ENCODE data around the gene USP49.

Gene USP49

GRCh38 chr6:41746107-41746506 is 149.1 kb downstream of the USP49 start:
- no peaks in the 10 kb centered on the region for H3K9me3 ChIP-seq (ENCODE audit: control insufficient read depth in 2 of 2, low read length in 2 of 2)
- no peaks in the 10 kb centered on the region for H3K36me3 ChIP-seq (ENCODE audit: control insufficient read depth in 2 of 2, insufficient read depth in 2 of 2, low read length in 2 of 2)
- H3K4me3 ChIP-seq (ENCODE audit: low read length in 2 of 2): no peak overlapping the region
- no peaks in the 10 kb centered on the region for H3K27me3 ChIP-seq (ENCODE audit: control insufficient read depth in 2 of 2, insufficient read depth in 2 of 2, low read length in 2 of 2)
- no peak overlapping the region for H3K27ac ChIP-seq (ENCODE audit: low read depth in 2 of 2, low read length in 2 of 2)
- H3K9ac ChIP-seq (ENCODE audit: low read depth in 1 of 2, low read length in 2 of 2): no peak overlapping the region
- peaks cover 10 to 14% of the 10 kb centered on the region in 2 donors for H3K4me1 ChIP-seq (ENCODE audit: control insufficient read depth in 2 of 2, insufficient read depth in 2 of 2, low read length in 2 of 2)

GRCh38 chr6:41744236-41744787 is 150.9 kb downstream of the USP49 start:
- H3K4me1 ChIP-seq (ENCODE audit: control insufficient read depth in 2 of 2, insufficient read depth in 2 of 2, low read length in 2 of 2): peaks cover 20 to 21% of the 10 kb centered on the region in 2 donors
- no peaks in the 10 kb centered on the region for H3K9me3 ChIP-seq (ENCODE audit: control insufficient read depth in 2 of 2, low read length in 2 of 2)
- H3K4me3 ChIP-seq (ENCODE audit: low read length in 2 of 2): no peak overlapping the region
- no peak overlapping the region for H3K9ac ChIP-seq (ENCODE audit: low read depth in 1 of 2, low read length in 2 of 2)
- H3K27ac ChIP-seq (ENCODE audit: low read depth in 2 of 2, low read length in 2 of 2): no peak overlapping the region
- H3K36me3 ChIP-seq (ENCODE audit: control insufficient read depth in 2 of 2, insufficient read depth in 2 of 2, low read length in 2 of 2): no peaks in the 10 kb centered on the region
- no peaks in the 10 kb centered on the region for H3K27me3 ChIP-seq (ENCODE audit: control insufficient read depth in 2 of 2, insufficient read depth in 2 of 2, low read length in 2 of 2)

- H3K4me3 ChIP-seq (ENCODE audit: low read length in 2 of 2): no peak overlapping the region
- no peak overlapping the region for H3K9ac ChIP-seq (ENCODE audit: low read depth in 1 of 2, low read length in 2 of 2)
Measured at GRCh38 chr6:41743406-41744235, 151.6 kb downstream of the USP49 start.

GRCh38 chr6:41741625-41742490 is 153.3 kb downstream of the USP49 start:
- no peaks in the 10 kb centered on the region for H3K9me3 ChIP-seq (ENCODE audit: control insufficient read depth in 2 of 2, low read length in 2 of 2)
- no peaks in the 10 kb centered on the region for H3K27me3 ChIP-seq (ENCODE audit: control insufficient read depth in 2 of 2, insufficient read depth in 2 of 2, low read length in 2 of 2)
- no peaks in the 10 kb centered on the region for H3K36me3 ChIP-seq (ENCODE audit: control insufficient read depth in 2 of 2, insufficient read depth in 2 of 2, low read length in 2 of 2)
- peak overlapping the region; percentile 93 for H3K27ac ChIP-seq (ENCODE audit: low read depth in 2 of 2, low read length in 2 of 2)
- peak overlapping the region; percentile 31 to 48 for H3K4me3 ChIP-seq (ENCODE audit: low read length in 2 of 2)
- peaks cover 20 to 21% of the 10 kb centered on the region in 2 donors for H3K4me1 ChIP-seq (ENCODE audit: control insufficient read depth in 2 of 2, insufficient read depth in 2 of 2, low read length in 2 of 2)
- H3K9ac ChIP-seq (ENCODE audit: low read depth in 1 of 2, low read length in 2 of 2): peak overlapping the region; percentile 56 to 61

More at GRCh38 chr6:41743406-41744235, 151.6 kb downstream of the USP49 start:
- Histone ChIP-seq H3K36me3 (ENCODE audit: control insufficient read depth in 2 of 2, insufficient read depth in 2 of 2, low read length in 2 of 2) (no peaks in the 10 kb centered on the region), H3K27me3 (ENCODE audit: control insufficient read depth in 2 of 2, insufficient read depth in 2 of 2, low read length in 2 of 2) (no peaks in the 10 kb centered on the region), H3K9me3 (ENCODE audit: control insufficient read depth in 2 of 2, low read length in 2 of 2) (no peaks in the 10 kb centered on the region), H3K4me1 (ENCODE audit: control insufficient read depth in 2 of 2, insufficient read depth in 2 of 2, low read length in 2 of 2) (peaks cover 20 to 21% of the 10 kb centered on the region in 2 donors), H3K27ac (ENCODE audit: low read depth in 2 of 2, low read length in 2 of 2) (no peak overlapping the region)

- Histone ChIP-seq H3K27me3 (ENCODE audit: control insufficient read depth in 2 of 2, insufficient read depth in 2 of 2, low read length in 2 of 2) (no peaks in the 10 kb centered on the region), H3K4me1 (ENCODE audit: control insufficient read depth in 2 of 2, insufficient read depth in 2 of 2, low read length in 2 of 2) (peaks cover 24 to 25% of the 10 kb centered on the region in 2 donors), H3K9ac (ENCODE audit: low read depth in 1 of 2, low read length in 2 of 2) (peak overlapping the region in 1 of 2 donors; percentile 51), H3K36me3 (ENCODE audit: control insufficient read depth in 2 of 2, insufficient read depth in 2 of 2, low read length in 2 of 2) (no peaks in the 10 kb centered on the region), H3K4me3 (ENCODE audit: low read length in 2 of 2) (no peak overlapping the region), H3K27ac (ENCODE audit: low read depth in 2 of 2, low read length in 2 of 2) (peak overlapping the region; percentile 93), H3K9me3 (ENCODE audit: control insufficient read depth in 2 of 2, low read length in 2 of 2) (no peaks in the 10 kb centered on the region)
Measured at GRCh38 chr6:41740366-41741162, 154.6 kb downstream of the USP49 start.

Measured in mucosa of rectum (tissue), 2 donors.